Dermis blood vessel endothelial cell (primary cell): ENCODE results near the gene SLC48A1. TPM values are rescaled to one million over a fixed set of nuclear protein-coding genes. Genes with fewer than 3 reads are reported as not detected.

ENCODE experiments used
- DNase-seq: peaks from one replicate; pipeline ENCODE4 v3.0.0; 2010
- total RNA-seq: library from RNA; depleted of rRNA; stranded (reverse); fragments of >200 nt; gene quantifications from 2 replicates; pipeline ENCODE4 v1.2.3, GENCODE V29; 2014

SLC48A1 gene
- total RNA-seq, 1 donor from 2014 or later = 22.1 TPM

- DNase-seq = no peak
Observed at GRCh38 chr12:47778881-47779280, 5.8 kb downstream of the SLC48A1 start.

- peak; percentile 92 for DNase-seq
Observed at GRCh38 chr12:47779301-47779942, 6.4 kb downstream of the SLC48A1 start.

GRCh38 chr12:47779943-47780504 is 7.0 kb downstream of the SLC48A1 start:
- no peak for DNase-seq

- DNase-seq = no peak
Observed at GRCh38 chr12:47781479-47782371, 8.7 kb downstream of the SLC48A1 start.

GRCh38 chr12:47782372-47782770 is 9.3 kb downstream of the SLC48A1 start:
- DNase-seq = peak; percentile 51

GRCh38 chr12:47783024-47783755 is 10.2 kb downstream of the SLC48A1 start:
- DNase-seq = no peak

GRCh38 chr12:47783821-47784819 is 11.1 kb downstream of the SLC48A1 start:
- no peak for DNase-seq

- DNase-seq = no peak
Observed at GRCh38 chr12:47785036-47785886, 12.2 kb downstream of the SLC48A1 start.

GRCh38 chr12:47785887-47786661 is 13.0 kb downstream of the SLC48A1 start:
- DNase-seq = no peak

GRCh38 chr12:47786662-47787280 is 13.7 kb downstream of the SLC48A1 start:
- DNase-seq = no peak

GRCh38 chr12:47787596-47788319 is 14.7 kb downstream of the SLC48A1 start:
- DNase-seq = no peak

GRCh38 chr12:47789141-47789540 is 16.1 kb downstream of the SLC48A1 start:
- no peak for DNase-seq

GRCh38 chr12:47789712-47790489 is 16.9 kb downstream of the SLC48A1 start:
- no peak for DNase-seq

- no peak for DNase-seq
Observed at GRCh38 chr12:47790676-47791350, 17.8 kb downstream of the SLC48A1 start.

GRCh38 chr12:47791351-47791746 is 18.3 kb downstream of the SLC48A1 start:
- no peak for DNase-seq

- no peak for DNase-seq
Observed at GRCh38 chr12:47791874-47792273, 18.8 kb downstream of the SLC48A1 start.

GRCh38 chr12:47793015-47793681 is 20.1 kb downstream of the SLC48A1 start:
- no peak for DNase-seq
